Measurements from ENCODE around the gene GDAP1L1.
"Not testable (repeated sequence)": the region's sequence is repeated elsewhere in the genome, so short reads cannot be mapped to it uniquely, and the experiment has no call there.

GDAP1L1 gene

GRCh38 chr20:44309763-44310663 lies 62.9 kb downstream of the GDAP1L1 start:
- Histone ChIP-seq H3K9ac (ENCODE audit: insufficient read length) (peak overlapping the region; percentile 76), H3K4me3 (peak overlapping the region; percentile 91), H3K36me3 (ENCODE audit: insufficient read depth, low read length) (no peaks in the 10 kb centered on the region), H3K27ac (no peak overlapping the region), H3K9me3 (ENCODE audit: low read depth, low read length) (no peaks in the 10 kb centered on the region)
- TF ChIP-seq FOXP2 (optimal IDR thresholded peaks at IDR 0.05; ENCODE audit: control extremely low read depth, extremely low read length, insufficient read depth) (no peak), EZH2 (IDR thresholded peaks at IDR 0.05) (no peak), POLR2AphosphoS5 (IDR thresholded peaks at IDR 0.05; ENCODE audit: borderline replicate concordance, low read depth, low read length) (no peak)
- DNase-seq (ENCODE audit: low read depth, low spot score): no peak

- Histone ChIP-seq H3K9ac (ENCODE audit: insufficient read length) (peak within 1 kb of the TSS; percentile 76), H3K27ac (no peak within 1 kb of the TSS), H3K36me3 (ENCODE audit: insufficient read depth, low read length) (no peaks in the 10 kb centered on the region), H3K4me3 (peak within 1 kb of the TSS; percentile 91), H3K9me3 (ENCODE audit: low read depth, low read length) (no peaks in the 10 kb centered on the region)
- TF ChIP-seq FOXP2 (optimal IDR thresholded peaks at IDR 0.05; ENCODE audit: control extremely low read depth, extremely low read length, insufficient read depth) (no peak), POLR2AphosphoS5 (IDR thresholded peaks at IDR 0.05; ENCODE audit: borderline replicate concordance, low read depth, low read length) (peak; percentile 65; the same call in 1 of the 2 replicates)
- peak; percentile 22 for DNase-seq (ENCODE audit: low read depth, low spot score)
These were observed 63.8 kb downstream of the GDAP1L1 start, which contains the start of gene FITM2 for GRCh38 chr20:44310664-44311639. TSS of gene FITM2 (minus strand) at chr20:44311202. CDS start at chr20:44311148, 54 bp downstream.

GRCh38 chr20:44314870-44315269 lies 67.8 kb downstream of the GDAP1L1 start:
- DNase-seq (ENCODE audit: low read depth, low spot score): no peak
- Histone ChIP-seq H3K9ac (ENCODE audit: insufficient read length) (no peak overlapping the region), H3K4me3 (no peak overlapping the region), H3K27ac (no peak overlapping the region), H3K36me3 (ENCODE audit: insufficient read depth, low read length) (no peaks in the 10 kb centered on the region), H3K9me3 (ENCODE audit: low read depth, low read length) (no peaks in the 10 kb centered on the region)
- TF ChIP-seq EZH2 (IDR thresholded peaks at IDR 0.05) (no peak), FOXP2 (optimal IDR thresholded peaks at IDR 0.05; ENCODE audit: control extremely low read depth, extremely low read length, insufficient read depth) (no peak), POLR2AphosphoS5 (IDR thresholded peaks at IDR 0.05; ENCODE audit: borderline replicate concordance, low read depth, low read length) (no peak)

- TF ChIP-seq EZH2 (IDR thresholded peaks at IDR 0.05) (no peak), FOXP2 (optimal IDR thresholded peaks at IDR 0.05; ENCODE audit: control extremely low read depth, extremely low read length, insufficient read depth) (no peak)
- no peak for DNase-seq (ENCODE audit: low read depth, low spot score)
These were observed 72.8 kb downstream of the GDAP1L1 start for GRCh38 chr20:44319839-44320422.

GRCh38 chr20:44324343-44324742 lies 77.2 kb downstream of the GDAP1L1 start:
- no peak for TF ChIP-seq POLR2AphosphoS5 (IDR thresholded peaks at IDR 0.05; ENCODE audit: borderline replicate concordance, low read depth, low read length)
- no peak for TF ChIP-seq EZH2 (IDR thresholded peaks at IDR 0.05)
- no peak for TF ChIP-seq FOXP2 (optimal IDR thresholded peaks at IDR 0.05; ENCODE audit: control extremely low read depth, extremely low read length, insufficient read depth)
- no peak for DNase-seq (ENCODE audit: low read depth, low spot score)
- no peak overlapping the region for H3K4me3 ChIP-seq
- no peaks in the 10 kb centered on the region for H3K9me3 ChIP-seq (ENCODE audit: low read depth, low read length)
- H3K36me3 ChIP-seq (ENCODE audit: insufficient read depth, low read length): no peaks in the 10 kb centered on the region
- no peak overlapping the region for H3K27ac ChIP-seq
- H3K9ac ChIP-seq (ENCODE audit: insufficient read length): no peak overlapping the region

More at GRCh38 chr20:44319839-44320422, 72.8 kb downstream of the GDAP1L1 start:
- Histone ChIP-seq H3K9ac (ENCODE audit: insufficient read length) (no peak overlapping the region), H3K9me3 (ENCODE audit: low read depth, low read length) (no peaks in the 10 kb centered on the region), H3K36me3 (ENCODE audit: insufficient read depth, low read length) (no peaks in the 10 kb centered on the region), H3K27ac (no peak overlapping the region), H3K4me3 (no peak overlapping the region)

- H3K9ac ChIP-seq (ENCODE audit: insufficient read length): no peak overlapping the region
- TF ChIP-seq FOXP2 (optimal IDR thresholded peaks at IDR 0.05; ENCODE audit: control extremely low read depth, extremely low read length, insufficient read depth) (no peak), POLR2AphosphoS5 (IDR thresholded peaks at IDR 0.05; ENCODE audit: borderline replicate concordance, low read depth, low read length) (no peak), EZH2 (IDR thresholded peaks at IDR 0.05) (no peak)
- no peaks in the 10 kb centered on the region for H3K9me3 ChIP-seq (ENCODE audit: low read depth, low read length)
- H3K4me3 ChIP-seq: no peak overlapping the region
- H3K36me3 ChIP-seq (ENCODE audit: insufficient read depth, low read length): no peaks in the 10 kb centered on the region
- no peak for DNase-seq (ENCODE audit: low read depth, low spot score)
- H3K27ac ChIP-seq: no peak overlapping the region
These were observed 79.5 kb downstream of the GDAP1L1 start for GRCh38 chr20:44326391-44327159.

GRCh38 chr20:44327748-44328147 lies 80.6 kb downstream of the GDAP1L1 start:
- not testable (repeated sequence) for H3K36me3 ChIP-seq (ENCODE audit: insufficient read depth, low read length); H3K4me3 ChIP-seq; H3K9ac ChIP-seq (ENCODE audit: insufficient read length); H3K9me3 ChIP-seq (ENCODE audit: low read depth, low read length); H3K27ac ChIP-seq; DNase-seq (ENCODE audit: low read depth, low spot score)

Data from SK-N-MC (cell line).